GM21526 (cell line): Measurements from ENCODE around the gene MTCH1.

Experiments used
- ATAC-seq: cut with Tn5 transposase; IDR thresholded peaks from one replicate; pipeline ENCODE4 v1.9.1; 2021; ENCODE audit warnings: moderate library complexity; ENCODE audit not compliant: unreplicated experiment, low FRiP score

The MTCH1 gene

GRCh38 chr6:36929607-36930006 lies 56.4 kb downstream of the MTCH1 start:
- ATAC-seq = no peak

GRCh38 chr6:36929152-36929551 lies 56.8 kb downstream of the MTCH1 start:
- ATAC-seq = no peak

- ATAC-seq = no peak
Measured at GRCh38 chr6:36928547-36928918, 57.5 kb downstream of the MTCH1 start.

- no peak for ATAC-seq
Measured at GRCh38 chr6:36927691-36928546, 58.1 kb downstream of the MTCH1 start.

- no peak for ATAC-seq
Measured at GRCh38 chr6:36926708-36927513, 59.1 kb downstream of the MTCH1 start.

- no peak for ATAC-seq
Measured at GRCh38 chr6:36925809-36926208, 60.2 kb downstream of the MTCH1 start.

GRCh38 chr6:36924778-36925374 lies 61.1 kb downstream of the MTCH1 start:
- no peak for ATAC-seq

- ATAC-seq = no peak
Measured at GRCh38 chr6:36924131-36924530, 61.9 kb downstream of the MTCH1 start.

GRCh38 chr6:36920546-36920945 lies 65.5 kb downstream of the MTCH1 start:
- ATAC-seq = no peak

- no peak for ATAC-seq
Measured at GRCh38 chr6:36920049-36920448, 65.9 kb downstream of the MTCH1 start.
